Measurements from ENCODE around the gene ZNF436. TPM values are rescaled to one million over a fixed set of nuclear protein-coding genes. Genes with fewer than 3 reads are reported as not detected.

ZNF436 gene
- polyA plus RNA-seq (2013, experiment 1 of 2): 1.5 TPM
- 1.5 TPM for polyA plus RNA-seq (2013, experiment 2 of 2)

DNA sequence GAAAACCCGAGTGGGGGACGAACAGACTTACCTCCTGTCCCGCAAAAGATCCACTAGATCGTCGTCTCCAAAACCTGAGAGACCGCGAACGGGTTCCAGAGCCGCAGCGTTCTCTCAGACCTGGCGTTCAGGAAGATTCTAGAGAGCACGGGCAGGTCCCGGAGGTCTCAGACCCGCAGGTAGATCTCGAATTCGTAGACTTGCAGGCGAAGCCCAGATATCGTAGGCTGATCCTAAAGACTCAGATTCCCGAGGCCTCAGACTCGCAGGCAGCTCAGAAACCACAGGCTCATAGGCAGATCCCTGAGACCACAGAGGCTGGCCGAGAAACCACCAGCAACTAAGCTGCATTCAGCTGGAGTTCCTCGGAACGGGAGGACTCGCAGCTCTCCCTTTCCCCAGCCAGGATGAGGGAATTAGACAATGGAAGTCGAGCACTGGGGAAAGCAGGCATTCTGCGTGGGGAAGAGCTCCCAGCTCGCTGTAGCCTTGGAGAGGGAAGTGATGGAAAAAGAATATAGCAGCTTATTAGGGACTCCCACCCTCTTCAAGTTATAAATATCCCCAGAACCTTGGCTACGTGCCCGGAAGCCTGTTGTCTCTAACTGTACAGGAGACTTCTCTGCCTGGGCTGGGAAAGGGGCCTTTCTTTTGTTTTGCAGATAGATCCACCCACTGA lies at the start of gene ZNF436:
ZNF436 (minus strand) TSS at position 502 of the 679 bp plus-strand sequence. CDS start 1,831 bp downstream, outside the sequence.
- Histone ChIP-seq H4K8ac (ENCODE audit: low read depth, low read length) (peak within 1 kb of the TSS; percentile 58), H3K36me3 (ENCODE audit: control insufficient read depth, insufficient read depth, low read length) (no peaks in the 10 kb centered on the region), H2BK5ac (ENCODE audit: low read length) (peak within 1 kb of the TSS; percentile 91), H3K4me3 (ENCODE audit: low read length) (peak within 1 kb of the TSS; percentile 59), H2BK120ac (ENCODE audit: low read depth, low read length) (peak within 1 kb of the TSS; percentile 16), H3K23ac (ENCODE audit: low read length) (peak within 1 kb of the TSS; percentile 59), H3K27ac (ENCODE audit: low read depth, low read length) (peak within 1 kb of the TSS; percentile 90), H3K4ac (ENCODE audit: low read depth, low read length) (peak within 1 kb of the TSS; percentile 77), H3K4me1 (ENCODE audit: control insufficient read depth, low read depth, low read length) (peaks cover 34% of the 10 kb centered on the region), H3K9ac (ENCODE audit: low read length) (peak within 1 kb of the TSS; percentile 94), H3K27me3 (ENCODE audit: insufficient read depth, low read length, poor library complexity) (no peaks in the 10 kb centered on the region), H3K56ac (ENCODE audit: low read length) (peak within 1 kb of the TSS; percentile 95), H2BK15ac (replicated peaks; ENCODE audit: low read depth) (no peak within 1 kb of the TSS), H2AK5ac (ENCODE audit: low read length) (peak within 1 kb of the TSS; percentile 77), H3K4me2 (ENCODE audit: low read length) (peak within 1 kb of the TSS; percentile 94), H3K79me1 (ENCODE audit: low read length) (peaks cover 4% of the 10 kb centered on the region), H4K5ac (ENCODE audit: low read length) (peak within 1 kb of the TSS; percentile 94), H3K79me2 (ENCODE audit: control insufficient read depth, insufficient read depth, low read length) (no peaks in the 10 kb centered on the region), H3K18ac (ENCODE audit: low read length) (peak within 1 kb of the TSS; percentile 91)
- peak; percentile 65 for DNase-seq
- no CpG with 5 or more reads among the region's 29 CpGs for WGBS (ENCODE audit: extremely low coverage, insufficient coverage, low lambda C conversion rate)

DNA sequence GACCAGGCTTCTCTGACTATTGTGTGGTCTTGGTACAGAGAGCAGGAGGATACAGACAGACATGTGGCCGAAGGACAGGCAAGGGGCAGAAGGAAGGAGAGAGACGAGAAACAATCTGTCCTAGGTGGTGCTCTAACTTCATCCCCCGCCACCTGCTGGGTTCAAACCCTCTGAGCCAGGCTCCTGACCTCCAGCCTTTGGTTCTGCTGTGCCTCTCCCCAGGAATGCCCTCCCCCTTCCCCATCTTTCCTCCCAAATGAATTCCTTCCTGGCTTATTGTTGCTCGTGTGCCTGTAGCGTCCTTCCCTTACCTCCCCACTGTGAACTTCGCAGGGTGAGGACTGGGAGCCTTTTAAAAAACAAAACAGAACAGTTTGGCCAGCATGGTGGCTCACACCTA lies 49.5 kb upstream of the ZNF436 start:
- H2BK15ac ChIP-seq (replicated peaks; ENCODE audit: low read depth): no peak overlapping the region
- H3K56ac ChIP-seq (ENCODE audit: low read length): no peak overlapping the region
- no peak overlapping the region for H2BK5ac ChIP-seq (ENCODE audit: low read length)
- no peak overlapping the region for H4K5ac ChIP-seq (ENCODE audit: low read length)
- no peak overlapping the region for H2AK5ac ChIP-seq (ENCODE audit: low read length)
- H3K4me3 ChIP-seq (ENCODE audit: low read length): no peak overlapping the region
- no peak overlapping the region for H2BK120ac ChIP-seq (ENCODE audit: low read depth, low read length)
- H4K8ac ChIP-seq (ENCODE audit: low read depth, low read length): no peak overlapping the region
- DNase-seq: peak; percentile 65
- H3K4ac ChIP-seq (ENCODE audit: low read depth, low read length): no peak overlapping the region
- no peaks in the 10 kb centered on the region for H3K79me2 ChIP-seq (ENCODE audit: control insufficient read depth, insufficient read depth, low read length)
- H3K27me3 ChIP-seq (ENCODE audit: insufficient read depth, low read length, poor library complexity): peaks cover 16% of the 10 kb centered on the region
- H3K4me2 ChIP-seq (ENCODE audit: low read length): no peak overlapping the region
- no peak overlapping the region for H3K18ac ChIP-seq (ENCODE audit: low read length)
- H3K27ac ChIP-seq (ENCODE audit: low read depth, low read length): no peak overlapping the region
- no CpG with 5 or more reads among the region's 6 CpGs for WGBS (ENCODE audit: extremely low coverage, insufficient coverage, low lambda C conversion rate)
- H3K79me1 ChIP-seq (ENCODE audit: low read length): no peaks in the 10 kb centered on the region
- no peaks in the 10 kb centered on the region for H3K4me1 ChIP-seq (ENCODE audit: control insufficient read depth, low read depth, low read length)
- H3K23ac ChIP-seq (ENCODE audit: low read length): no peak overlapping the region
- no peak overlapping the region for H3K9ac ChIP-seq (ENCODE audit: low read length)
- no peaks in the 10 kb centered on the region for H3K36me3 ChIP-seq (ENCODE audit: control insufficient read depth, insufficient read depth, low read length)

DNA sequence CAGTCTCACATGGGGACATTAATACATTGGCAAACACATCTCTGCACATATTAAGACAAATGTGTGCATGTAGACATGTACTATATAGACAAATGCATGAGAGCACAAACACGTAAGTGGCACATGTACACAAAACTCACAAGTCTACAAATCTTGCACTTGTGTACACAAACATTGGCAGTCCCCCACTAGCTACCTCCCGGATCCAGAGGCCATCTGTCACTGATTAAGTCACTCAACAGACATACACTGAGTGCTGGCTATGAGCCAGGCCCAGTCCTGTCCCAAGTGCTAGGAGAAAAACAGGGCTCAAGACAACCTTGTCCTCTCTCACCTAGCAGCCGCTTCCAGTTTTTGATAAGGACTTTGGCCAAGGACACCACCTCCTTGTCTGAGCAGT lies 47.9 kb upstream of the ZNF436 start:
- Histone ChIP-seq H4K8ac (ENCODE audit: low read depth, low read length) (no peak overlapping the region), H2BK15ac (replicated peaks; ENCODE audit: low read depth) (no peak overlapping the region), H4K5ac (ENCODE audit: low read length) (no peak overlapping the region), H2BK120ac (ENCODE audit: low read depth, low read length) (no peak overlapping the region), H3K23ac (ENCODE audit: low read length) (no peak overlapping the region), H3K27ac (ENCODE audit: low read depth, low read length) (no peak overlapping the region), H3K79me1 (ENCODE audit: low read length) (no peaks in the 10 kb centered on the region), H3K18ac (ENCODE audit: low read length) (no peak overlapping the region), H3K9ac (ENCODE audit: low read length) (no peak overlapping the region), H3K4me3 (ENCODE audit: low read length) (no peak overlapping the region), H3K4ac (ENCODE audit: low read depth, low read length) (no peak overlapping the region), H3K4me2 (ENCODE audit: low read length) (no peak overlapping the region), H2AK5ac (ENCODE audit: low read length) (no peak overlapping the region), H3K56ac (ENCODE audit: low read length) (no peak overlapping the region), H2BK5ac (ENCODE audit: low read length) (no peak overlapping the region), H3K27me3 (ENCODE audit: insufficient read depth, low read length, poor library complexity) (peaks cover 12% of the 10 kb centered on the region), H3K36me3 (ENCODE audit: control insufficient read depth, insufficient read depth, low read length) (no peaks in the 10 kb centered on the region), H3K79me2 (ENCODE audit: control insufficient read depth, insufficient read depth, low read length) (no peaks in the 10 kb centered on the region), H3K4me1 (ENCODE audit: control insufficient read depth, low read depth, low read length) (no peaks in the 10 kb centered on the region)
- no CpG with 5 or more reads among the region's 3 CpGs for WGBS (ENCODE audit: extremely low coverage, insufficient coverage, low lambda C conversion rate)
- no peak for DNase-seq

DNA sequence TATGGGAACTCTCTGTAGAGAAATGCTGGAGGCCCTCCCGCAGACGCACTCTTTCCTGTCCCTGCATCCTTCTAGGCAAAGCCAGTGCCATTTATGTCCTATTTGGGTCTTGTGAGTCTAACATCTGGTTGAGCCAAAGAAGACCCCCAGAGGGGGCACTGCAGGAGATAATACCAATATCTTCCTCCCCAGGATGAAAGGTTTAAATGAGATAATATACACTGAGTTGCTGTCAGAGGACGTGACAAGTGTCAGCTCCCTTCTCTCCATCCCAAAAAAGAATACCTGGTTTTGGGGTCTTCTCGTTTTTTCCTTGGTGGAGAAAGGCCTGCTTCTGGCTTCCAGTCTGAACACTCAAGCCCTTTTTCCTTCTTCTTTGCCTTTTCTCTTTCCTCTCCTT lies 47.3 kb upstream of the ZNF436 start:
- no peaks in the 10 kb centered on the region for H3K79me1 ChIP-seq (ENCODE audit: low read length)
- no peak overlapping the region for H4K8ac ChIP-seq (ENCODE audit: low read depth, low read length)
- H3K23ac ChIP-seq (ENCODE audit: low read length): no peak overlapping the region
- no peak overlapping the region for H3K56ac ChIP-seq (ENCODE audit: low read length)
- H2BK5ac ChIP-seq (ENCODE audit: low read length): no peak overlapping the region
- H3K18ac ChIP-seq (ENCODE audit: low read length): no peak overlapping the region
- H3K9ac ChIP-seq (ENCODE audit: low read length): no peak overlapping the region
- no peak overlapping the region for H2BK120ac ChIP-seq (ENCODE audit: low read depth, low read length)
- H3K79me2 ChIP-seq (ENCODE audit: control insufficient read depth, insufficient read depth, low read length): no peaks in the 10 kb centered on the region
- H3K27ac ChIP-seq (ENCODE audit: low read depth, low read length): no peak overlapping the region
- no peaks in the 10 kb centered on the region for H3K36me3 ChIP-seq (ENCODE audit: control insufficient read depth, insufficient read depth, low read length)
- peaks cover 12% of the 10 kb centered on the region for H3K27me3 ChIP-seq (ENCODE audit: insufficient read depth, low read length, poor library complexity)
- H4K5ac ChIP-seq (ENCODE audit: low read length): no peak overlapping the region
- H3K4me2 ChIP-seq (ENCODE audit: low read length): no peak overlapping the region
- H3K4me1 ChIP-seq (ENCODE audit: control insufficient read depth, low read depth, low read length): no peaks in the 10 kb centered on the region
- no peak overlapping the region for H2BK15ac ChIP-seq (replicated peaks; ENCODE audit: low read depth)
- no peak for DNase-seq
- H3K4ac ChIP-seq (ENCODE audit: low read depth, low read length): no peak overlapping the region
- WGBS (ENCODE audit: extremely low coverage, insufficient coverage, low lambda C conversion rate): no CpG with 5 or more reads among the region's 4 CpGs
- H2AK5ac ChIP-seq (ENCODE audit: low read length): no peak overlapping the region
- no peak overlapping the region for H3K4me3 ChIP-seq (ENCODE audit: low read length)

DNA sequence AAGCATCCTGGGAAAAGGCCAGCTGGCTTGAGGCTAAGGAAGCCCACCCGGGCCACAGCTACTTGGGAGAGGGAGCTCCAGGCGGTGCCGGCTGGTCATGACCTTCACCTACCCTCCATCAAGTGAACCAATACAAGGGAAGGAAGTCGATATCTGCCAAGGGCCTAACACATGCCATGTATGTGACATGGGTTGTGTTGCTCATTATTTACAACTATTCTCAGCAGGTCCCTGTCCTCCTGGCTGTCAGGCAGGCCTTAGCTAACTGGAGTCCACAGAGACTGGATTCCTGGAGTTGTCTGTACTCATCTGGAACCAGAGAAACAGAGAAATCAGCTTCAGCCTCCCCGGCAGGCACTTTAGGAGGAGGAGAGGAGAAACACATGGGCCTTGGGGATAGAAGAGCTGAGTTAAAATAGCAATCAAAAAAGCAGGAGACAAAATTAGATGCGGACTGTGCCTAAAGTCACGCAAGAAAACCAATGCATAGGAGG lies 39.2 kb upstream of the ZNF436 start:
- Histone ChIP-seq H2AK5ac (ENCODE audit: low read length) (no peak overlapping the region), H3K79me2 (ENCODE audit: control insufficient read depth, insufficient read depth, low read length) (no peaks in the 10 kb centered on the region), H3K79me1 (ENCODE audit: low read length) (no peaks in the 10 kb centered on the region), H3K36me3 (ENCODE audit: control insufficient read depth, insufficient read depth, low read length) (no peaks in the 10 kb centered on the region), H3K4me3 (ENCODE audit: low read length) (no peak overlapping the region), H4K8ac (ENCODE audit: low read depth, low read length) (no peak overlapping the region), H3K18ac (ENCODE audit: low read length) (no peak overlapping the region), H3K4ac (ENCODE audit: low read depth, low read length) (no peak overlapping the region), H3K9ac (ENCODE audit: low read length) (no peak overlapping the region), H2BK15ac (replicated peaks; ENCODE audit: low read depth) (no peak overlapping the region), H3K23ac (ENCODE audit: low read length) (no peak overlapping the region), H3K27ac (ENCODE audit: low read depth, low read length) (no peak overlapping the region), H3K4me1 (ENCODE audit: control insufficient read depth, low read depth, low read length) (no peaks in the 10 kb centered on the region), H3K56ac (ENCODE audit: low read length) (no peak overlapping the region), H2BK5ac (ENCODE audit: low read length) (no peak overlapping the region), H2BK120ac (ENCODE audit: low read depth, low read length) (no peak overlapping the region), H3K27me3 (ENCODE audit: insufficient read depth, low read length, poor library complexity) (no peaks in the 10 kb centered on the region), H4K5ac (ENCODE audit: low read length) (no peak overlapping the region), H3K4me2 (ENCODE audit: low read length) (no peak overlapping the region)
- DNase-seq: no peak
- no CpG with 5 or more reads among the region's 7 CpGs for WGBS (ENCODE audit: extremely low coverage, insufficient coverage, low lambda C conversion rate)

Data from mesendoderm (in vitro differentiated cells).